Stimulated activated naive CD4-positive, alpha-beta T cell treated with Interleukin-2 at 50 U/mL for 16 hours (primary cell): ENCODE data around the gene CLPTM1.
"Not testable (repeated sequence)": the region's sequence is repeated elsewhere in the genome, so short reads cannot be mapped to it uniquely, and the experiment has no call there.

Experiments used
- DNase-seq: peaks from one replicate; lab custom pipeline; 2025; lab: John Stamatoyannopoulos, UW

CLPTM1 gene, protein sequence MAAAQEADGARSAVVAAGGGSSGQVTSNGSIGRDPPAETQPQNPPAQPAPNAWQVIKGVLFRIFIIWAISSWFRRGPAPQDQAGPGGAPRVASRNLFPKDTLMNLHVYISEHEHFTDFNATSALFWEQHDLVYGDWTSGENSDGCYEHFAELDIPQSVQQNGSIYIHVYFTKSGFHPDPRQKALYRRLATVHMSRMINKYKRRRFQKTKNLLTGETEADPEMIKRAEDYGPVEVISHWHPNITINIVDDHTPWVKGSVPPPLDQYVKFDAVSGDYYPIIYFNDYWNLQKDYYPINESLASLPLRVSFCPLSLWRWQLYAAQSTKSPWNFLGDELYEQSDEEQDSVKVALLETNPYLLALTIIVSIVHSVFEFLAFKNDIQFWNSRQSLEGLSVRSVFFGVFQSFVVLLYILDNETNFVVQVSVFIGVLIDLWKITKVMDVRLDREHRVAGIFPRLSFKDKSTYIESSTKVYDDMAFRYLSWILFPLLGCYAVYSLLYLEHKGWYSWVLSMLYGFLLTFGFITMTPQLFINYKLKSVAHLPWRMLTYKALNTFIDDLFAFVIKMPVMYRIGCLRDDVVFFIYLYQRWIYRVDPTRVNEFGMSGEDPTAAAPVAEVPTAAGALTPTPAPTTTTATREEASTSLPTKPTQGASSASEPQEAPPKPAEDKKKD

GRCh38 chr19:44954649-44955504 is at the start of gene CLPTM1:
CLPTM1 (plus strand) TSS chr19:44955380; CDS start chr19:44955396, 16 bp downstream.
- DNase-seq: peak; percentile 97

GRCh38 chr19:44905437-44906160 is 49.6 kb upstream of the CLPTM1 start, which contains the start of gene APOE:
APOE (plus strand) TSS chr19:44905796; CDS start chr19:44906625, 829 bp downstream.
- DNase-seq: no peak

DNA sequence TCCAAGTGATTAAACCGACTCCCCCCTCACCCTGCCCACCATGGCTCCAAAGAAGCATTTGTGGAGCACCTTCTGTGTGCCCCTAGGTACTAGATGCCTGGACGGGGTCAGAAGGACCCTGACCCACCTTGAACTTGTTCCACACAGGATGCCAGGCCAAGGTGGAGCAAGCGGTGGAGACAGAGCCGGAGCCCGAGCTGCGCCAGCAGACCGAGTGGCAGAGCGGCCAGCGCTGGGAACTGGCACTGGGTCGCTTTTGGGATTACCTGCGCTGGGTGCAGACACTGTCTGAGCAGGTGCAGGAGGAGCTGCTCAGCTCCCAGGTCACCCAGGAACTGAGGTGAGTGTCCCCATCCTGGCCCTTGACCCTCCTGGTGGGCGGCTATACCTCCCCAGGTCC is 47.6 kb upstream of the CLPTM1 start:
- DNase-seq: no peak

- DNase-seq: no peak
Measured at GRCh38 chr19:44908074-44908835, 46.9 kb upstream of the CLPTM1 start.

GRCh38 chr19:44908836-44909261 is 46.3 kb upstream of the CLPTM1 start:
- no peak for DNase-seq

DNA sequence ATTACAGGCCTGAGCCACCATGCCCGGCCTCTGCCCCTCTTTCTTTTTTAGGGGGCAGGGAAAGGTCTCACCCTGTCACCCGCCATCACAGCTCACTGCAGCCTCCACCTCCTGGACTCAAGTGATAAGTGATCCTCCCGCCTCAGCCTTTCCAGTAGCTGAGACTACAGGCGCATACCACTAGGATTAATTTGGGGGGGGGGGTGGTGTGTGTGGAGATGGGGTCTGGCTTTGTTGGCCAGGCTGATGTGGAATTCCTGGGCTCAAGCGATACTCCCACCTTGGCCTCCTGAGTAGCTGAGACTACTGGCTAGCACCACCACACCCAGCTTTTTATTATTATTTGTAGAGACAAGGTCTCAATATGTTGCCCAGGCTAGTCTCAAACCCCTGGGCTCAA is 45.4 kb upstream of the CLPTM1 start:
- DNase-seq: no peak

GRCh38 chr19:44911896-44912295 is 43.3 kb upstream of the CLPTM1 start:
- DNase-seq: not testable (repeated sequence)

GRCh38 chr19:44912854-44913253 is 42.3 kb upstream of the CLPTM1 start:
- no peak for DNase-seq

- DNase-seq: not testable (repeated sequence)
Measured at GRCh38 chr19:44913512-44914432, 41.4 kb upstream of the CLPTM1 start.

GRCh38 chr19:44914433-44915206 is 40.6 kb upstream of the CLPTM1 start, which contains the start of gene APOC1:
APOC1 (plus strand) TSS chr19:44914608; CDS start chr19:44914892, 284 bp downstream.
- peak; percentile 54 for DNase-seq

DNA sequence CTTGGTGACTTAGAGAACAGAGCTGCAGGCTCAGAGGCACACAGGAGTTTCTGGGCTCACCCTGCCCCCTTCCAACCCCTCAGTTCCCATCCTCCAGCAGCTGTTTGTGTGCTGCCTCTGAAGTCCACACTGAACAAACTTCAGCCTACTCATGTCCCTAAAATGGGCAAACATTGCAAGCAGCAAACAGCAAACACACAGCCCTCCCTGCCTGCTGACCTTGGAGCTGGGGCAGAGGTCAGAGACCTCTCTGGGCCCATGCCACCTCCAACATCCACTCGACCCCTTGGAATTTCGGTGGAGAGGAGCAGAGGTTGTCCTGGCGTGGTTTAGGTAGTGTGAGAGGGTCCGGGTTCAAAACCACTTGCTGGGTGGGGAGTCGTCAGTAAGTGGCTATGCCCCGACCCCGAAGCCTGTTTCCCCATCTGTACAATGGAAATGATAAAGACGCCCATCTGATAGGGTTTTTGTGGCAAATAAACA is 30.9 kb upstream of the CLPTM1 start:
- no peak for DNase-seq

- no peak for DNase-seq
Measured at GRCh38 chr19:44925114-44925891, 29.9 kb upstream of the CLPTM1 start.

- not testable (repeated sequence) for DNase-seq
Measured at GRCh38 chr19:44926245-44927077, 28.7 kb upstream of the CLPTM1 start.

DNA sequence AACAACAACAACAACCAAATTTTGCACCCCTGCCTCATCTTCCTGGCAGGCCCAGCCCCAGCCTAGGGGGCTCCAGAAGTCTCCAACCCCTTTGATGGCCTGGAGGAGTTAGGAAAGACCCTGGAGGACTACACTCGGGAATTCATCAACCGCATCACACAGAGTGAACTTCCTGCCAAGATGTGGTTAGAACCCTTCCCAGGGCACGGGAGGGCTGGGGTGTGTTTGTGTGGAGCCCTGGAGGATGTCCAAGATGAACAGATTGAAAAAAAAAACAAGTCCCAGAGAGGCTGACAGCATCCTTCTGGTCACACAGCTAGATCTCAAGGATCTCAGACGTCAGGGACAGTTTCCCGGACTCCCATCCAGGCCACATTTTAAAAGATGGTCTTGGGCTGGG is 27.4 kb upstream of the CLPTM1 start:
- no peak for DNase-seq

DNA sequence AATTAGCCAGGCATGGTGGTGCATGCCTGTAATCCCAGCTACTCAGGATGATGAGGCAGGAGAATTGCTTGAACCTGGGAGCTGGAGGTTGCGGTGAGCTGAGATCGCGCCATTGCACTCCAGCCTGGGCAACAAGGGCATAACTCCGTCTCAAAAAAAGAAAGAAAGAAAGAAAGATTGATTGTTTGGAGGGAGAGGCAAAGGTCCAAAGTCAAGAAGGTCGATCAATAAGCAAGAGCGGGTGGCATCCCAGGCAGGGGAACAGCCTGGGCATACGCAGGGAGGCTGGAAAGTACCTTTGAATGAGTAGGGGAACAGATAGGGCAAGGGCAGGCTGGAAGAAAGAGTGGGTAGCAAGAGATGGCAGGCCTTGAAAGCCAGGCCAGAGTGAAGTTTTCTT is 25.1 kb upstream of the CLPTM1 start:
- no peak for DNase-seq

DNA sequence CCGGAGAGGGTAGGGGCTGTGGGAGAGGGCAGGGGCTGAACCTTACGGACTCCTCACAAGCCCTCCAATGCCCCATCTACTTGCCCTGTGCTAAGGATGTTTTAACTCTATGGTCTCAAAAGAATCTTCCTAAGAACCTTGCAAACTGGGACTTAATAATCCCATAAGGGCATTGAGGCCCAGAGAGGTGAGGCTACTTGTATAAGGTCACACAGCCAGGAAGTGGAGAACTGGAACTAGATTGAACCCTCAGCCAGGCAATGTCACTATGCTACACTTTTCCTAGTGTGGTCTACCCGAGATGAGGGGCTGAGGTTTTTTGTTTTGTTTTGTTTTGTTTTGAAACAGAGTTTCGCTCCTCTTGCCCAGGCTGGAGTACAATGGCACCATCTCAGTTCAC is 23.6 kb upstream of the CLPTM1 start:
- DNase-seq: no peak

GRCh38 chr19:44939668-44940067 is 15.5 kb upstream of the CLPTM1 start:
- no peak for DNase-seq
